ENCODE measurements around the gene MLF2. TPM values are rescaled to one million over a fixed set of nuclear protein-coding genes. Genes with fewer than 3 reads are reported as not detected.

Gene MLF2
- total RNA-seq, 1 experiment from 2014 or later = 309 TPM

DNA sequence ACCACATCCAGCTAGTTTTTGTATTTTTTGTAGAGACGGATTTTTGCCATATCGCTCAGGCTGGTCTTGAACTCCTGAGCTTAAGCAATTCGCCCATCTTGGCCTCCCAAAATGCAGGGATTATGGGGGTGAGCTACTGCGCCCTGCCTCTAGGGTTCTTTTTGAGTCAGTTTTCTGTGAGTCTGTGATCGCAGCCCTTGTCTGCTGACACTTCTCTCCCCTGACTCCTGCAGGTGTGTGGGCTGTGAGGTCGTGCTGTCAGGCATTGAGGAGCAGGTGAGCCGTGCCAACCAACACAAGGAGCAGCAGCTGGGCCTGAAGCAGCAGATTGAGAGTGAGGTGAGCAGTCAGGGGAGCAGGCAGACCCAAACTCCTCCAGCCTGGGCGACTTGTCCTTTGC is 22.8 kb downstream of the MLF2 start:
- ChIA-PET POLR2A (no interaction called here), CTCF (no interaction called here), RAD21 (ENCODE audit: low non-redundant PET in 1 of 2, low total read pairs in 2 of 2, uncharacterized antibody in 2 of 2, unreplicated experiment in 2 of 2) (no interaction called here)
- Histone ChIP-seq H3K4me1 (ENCODE audit: control insufficient read depth in 1 of 2, insufficient read depth in 2 of 2, low read length in 2 of 2) (peaks cover 0 to 4% of the 10 kb centered on the region in 2 experiments; a peak in 2 of 4 replicates), H2AFZ (ENCODE audit: low read depth, low read length, poor library complexity, severe bottlenecking) (no peak overlapping the region), H4K20me1 (ENCODE audit: insufficient read depth) (no peaks in the 10 kb centered on the region), H3K4me2 (ENCODE audit: low read length) (no peak overlapping the region), H3K79me2 (ENCODE audit: insufficient read depth, low read length) (peaks cover 6% of the 10 kb centered on the region; the same call in 1 of the 2 replicates), H3K9ac (ENCODE audit: low read length) (no peak overlapping the region), H3K36me3 (ENCODE audit: control insufficient read depth in 1 of 2, insufficient read depth in 2 of 2, low read length in 2 of 2) (peaks cover 18 to 34% of the 10 kb centered on the region in 2 experiments; a peak in 3 of 4 replicates), H3K9me2 (ENCODE audit: insufficient read depth) (no peaks in the 10 kb centered on the region), H3K27me3 (ENCODE audit: insufficient read depth, low read length) (no peaks in the 10 kb centered on the region), H3K4me3 (replicated peaks in 1 of 2; ENCODE audit: low read depth in 1 of 2, low read length in 2 of 2) (no peak overlapping the region), H3K27ac (ENCODE audit: low read depth, low read length) (no peak overlapping the region), H3K9me3 (ENCODE audit: control insufficient read depth in 1 of 2, insufficient read depth in 1 of 2, low read depth in 1 of 2, low read length in 2 of 2) (no peaks in the 10 kb centered on the region)
- intact Hi-C loops (cut with micrococcal nuclease) = no loop called here
- ATAC-seq = peak; percentile 50; the same call in 1 of the 2 replicates
- DNase-seq (ENCODE audit: low read depth, low spot score) = no peak
- TF ChIP-seq, protein P1, sequence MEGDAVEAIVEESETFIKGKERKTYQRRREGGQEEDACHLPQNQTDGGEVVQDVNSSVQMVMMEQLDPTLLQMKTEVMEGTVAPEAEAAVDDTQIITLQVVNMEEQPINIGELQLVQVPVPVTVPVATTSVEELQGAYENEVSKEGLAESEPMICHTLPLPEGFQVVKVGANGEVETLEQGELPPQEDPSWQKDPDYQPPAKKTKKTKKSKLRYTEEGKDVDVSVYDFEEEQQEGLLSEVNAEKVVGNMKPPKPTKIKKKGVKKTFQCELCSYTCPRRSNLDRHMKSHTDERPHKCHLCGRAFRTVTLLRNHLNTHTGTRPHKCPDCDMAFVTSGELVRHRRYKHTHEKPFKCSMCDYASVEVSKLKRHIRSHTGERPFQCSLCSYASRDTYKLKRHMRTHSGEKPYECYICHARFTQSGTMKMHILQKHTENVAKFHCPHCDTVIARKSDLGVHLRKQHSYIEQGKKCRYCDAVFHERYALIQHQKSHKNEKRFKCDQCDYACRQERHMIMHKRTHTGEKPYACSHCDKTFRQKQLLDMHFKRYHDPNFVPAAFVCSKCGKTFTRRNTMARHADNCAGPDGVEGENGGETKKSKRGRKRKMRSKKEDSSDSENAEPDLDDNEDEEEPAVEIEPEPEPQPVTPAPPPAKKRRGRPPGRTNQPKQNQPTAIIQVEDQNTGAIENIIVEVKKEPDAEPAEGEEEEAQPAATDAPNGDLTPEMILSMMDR (IDR thresholded peaks at IDR 0.05 in 2 of 3, conservative IDR thresholded peaks at IDR 0.05 in 1 of 3; ENCODE audit: borderline replicate concordance in 1 of 3, insufficient read depth in 1 of 3, low read depth in 2 of 3, low read length in 2 of 3) = 0 out of 6 replicates have a peak, but pooled peaks of 1 of the 3 experiments have one; percentile 10
- TF ChIP-seq SIN3A (IDR thresholded peaks at IDR 0.05; ENCODE audit: low read depth) = no peak
- no peak for TF ChIP-seq POLR2AphosphoS5 (IDR thresholded peaks at IDR 0.05; ENCODE audit: low read depth, low read length)
- no TSS peak for BruUV-seq (replicated peaks)

DNA sequence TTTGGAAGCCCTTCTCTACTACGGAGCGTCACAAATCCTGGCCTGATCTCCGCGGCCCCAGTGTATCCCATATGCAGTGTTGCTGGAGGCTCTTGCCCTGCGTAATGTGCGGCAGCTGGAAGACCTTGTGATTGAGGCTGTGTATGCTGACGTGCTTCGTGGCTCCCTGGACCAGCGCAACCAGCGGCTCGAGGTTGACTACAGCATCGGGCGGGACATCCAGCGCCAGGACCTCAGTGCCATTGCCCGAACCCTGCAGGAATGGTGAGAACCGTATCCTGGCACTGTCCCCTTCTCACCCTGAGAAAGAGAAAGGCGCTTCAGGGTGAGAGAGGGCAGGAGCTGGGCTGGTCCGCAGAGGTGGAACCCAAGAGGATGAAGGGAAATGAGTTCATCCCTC is 23.8 kb downstream of the MLF2 start:
- H3K79me2 ChIP-seq (ENCODE audit: insufficient read depth, low read length) = peaks cover 14% of the 10 kb centered on the region; the same call in 1 of the 2 replicates
- H3K9me2 ChIP-seq (ENCODE audit: insufficient read depth) = no peaks in the 10 kb centered on the region
- no peak overlapping the region for H3K27ac ChIP-seq (ENCODE audit: low read depth, low read length)
- H3K4me3 ChIP-seq (replicated peaks in 1 of 2; ENCODE audit: low read depth in 1 of 2, low read length in 2 of 2) = no peak overlapping the region
- no peaks in the 10 kb centered on the region for H3K27me3 ChIP-seq (ENCODE audit: insufficient read depth, low read length)
- TF ChIP-seq SIN3A (IDR thresholded peaks at IDR 0.05; ENCODE audit: low read depth) (no peak), EGR1 (IDR thresholded peaks at IDR 0.05; ENCODE audit: low read depth) (no peak), FOSL1 (IDR thresholded peaks at IDR 0.05; ENCODE audit: low read depth) (no peak), TCF7L2 (IDR thresholded peaks at IDR 0.05; ENCODE audit: borderline replicate concordance, extremely low read depth, insufficient read depth, insufficient read length) (no peak), POLR2A (IDR thresholded peaks at IDR 0.05; ENCODE audit: borderline replicate concordance, extremely low read depth, insufficient read depth, insufficient read length) (no peak), EZH2phosphoT487 (IDR thresholded peaks at IDR 0.05; ENCODE audit: borderline replicate concordance) (no peak), POLR2AphosphoS5 (IDR thresholded peaks at IDR 0.05; ENCODE audit: low read depth, low read length) (no peak), SP1 (IDR thresholded peaks at IDR 0.05; ENCODE audit: low read depth) (no peak)
- peaks cover 18 to 34% of the 10 kb centered on the region in 2 experiments; a peak in 3 of 4 replicates for H3K36me3 ChIP-seq (ENCODE audit: control insufficient read depth in 1 of 2, insufficient read depth in 2 of 2, low read length in 2 of 2)
- H3K9ac ChIP-seq (ENCODE audit: low read length) = no peak overlapping the region
- no peak overlapping the region for H2AFZ ChIP-seq (ENCODE audit: low read depth, low read length, poor library complexity, severe bottlenecking)
- H3K4me2 ChIP-seq (ENCODE audit: low read length) = no peak overlapping the region
- no peaks in the 10 kb centered on the region for H3K9me3 ChIP-seq (ENCODE audit: control insufficient read depth in 1 of 2, insufficient read depth in 1 of 2, low read depth in 1 of 2, low read length in 2 of 2)
- ChIA-PET RAD21 (ENCODE audit: low non-redundant PET in 1 of 2, low total read pairs in 2 of 2, uncharacterized antibody in 2 of 2, unreplicated experiment in 2 of 2) (no interaction called here), POLR2A (no interaction called here), CTCF (no interaction called here)
- intact Hi-C loops (cut with micrococcal nuclease) = no loop called here
- peaks cover 2 to 14% of the 10 kb centered on the region in 2 experiments; a peak in 3 of 4 replicates for H3K4me1 ChIP-seq (ENCODE audit: control insufficient read depth in 1 of 2, insufficient read depth in 2 of 2, low read length in 2 of 2)
- no TSS peak for BruUV-seq (replicated peaks)
- ATAC-seq = no peak
- DNase-seq (ENCODE audit: low read depth, low spot score) = no peak
- H4K20me1 ChIP-seq (ENCODE audit: insufficient read depth) = no peaks in the 10 kb centered on the region

All from HCT116 (cell line).